ENCODE data around the gene MYO3B.
A peak's percentile ranks its signal among the peaks of the same experiment; 100 is the strongest.

MYO3B gene

DNA sequence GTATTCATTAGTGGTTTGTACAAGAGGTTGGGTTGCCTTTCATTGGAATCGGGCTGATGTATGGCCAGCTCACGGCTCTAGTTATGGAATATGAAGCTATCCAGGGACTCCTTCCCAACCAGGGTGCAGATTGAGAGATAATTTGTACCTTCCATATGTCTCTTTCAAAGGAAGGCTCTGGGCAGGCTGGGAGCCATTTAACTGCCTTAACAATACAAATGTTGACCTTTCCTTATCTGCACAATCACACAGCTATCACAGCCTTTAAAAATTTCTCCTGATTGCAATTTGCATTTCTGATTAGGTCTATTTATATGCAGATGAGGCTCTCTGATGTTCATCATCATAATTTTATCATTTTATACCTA lies 58.7 kb downstream of the MYO3B start:
- ChIA-PET CTCF (interaction anchor here (0.7 to 1.8 kb wide), 3 partner anchors 118 to 576 kb away, joined by 3 to 5 read pairs (median 4); no protein-coding TSS in a partner anchor), POLR2A (no interaction called here)
- TF ChIP-seq LEF1 (IDR thresholded peaks at IDR 0.05; ENCODE audit: borderline replicate concordance) = no peak
- TF ChIP-seq NFRKB (IDR thresholded peaks at IDR 0.05) = no peak
- TF ChIP-seq ELF4 (IDR thresholded peaks at IDR 0.05) = no peak
- no peak for TF ChIP-seq ZNF384 (IDR thresholded peaks at IDR 0.05)
- TF ChIP-seq CTBP1 (IDR thresholded peaks at IDR 0.05; ENCODE audit: borderline replicate concordance) = no peak
- TF ChIP-seq FOXK2 (IDR thresholded peaks at IDR 0.05) = no peak
- TF ChIP-seq TARDBP (IDR thresholded peaks at IDR 0.05) = no peak
- no peak for TF ChIP-seq L3MBTL2 (conservative IDR thresholded peaks at IDR 0.05)
- no peak for TF ChIP-seq SUZ12 (IDR thresholded peaks at IDR 0.05)
- no peak for TF ChIP-seq ARNT (IDR thresholded peaks at IDR 0.05)
- TF ChIP-seq SP1 (IDR thresholded peaks at IDR 0.05) = no peak
- no peak for TF ChIP-seq PKNOX1 (IDR thresholded peaks at IDR 0.05)
- TF ChIP-seq FOXM1 (IDR thresholded peaks at IDR 0.05; ENCODE audit: borderline replicate concordance) = no peak
- TF ChIP-seq HDGF (IDR thresholded peaks at IDR 0.05; ENCODE audit: borderline replicate concordance) = no peak
- TF ChIP-seq FOXA1 (IDR thresholded peaks at IDR 0.05) = no peak
- TF ChIP-seq BHLHE40 (IDR thresholded peaks at IDR 0.05; ENCODE audit: borderline replicate concordance) = no peak
- no peak for DNase-seq (ENCODE audit: extremely low spot score)

DNA sequence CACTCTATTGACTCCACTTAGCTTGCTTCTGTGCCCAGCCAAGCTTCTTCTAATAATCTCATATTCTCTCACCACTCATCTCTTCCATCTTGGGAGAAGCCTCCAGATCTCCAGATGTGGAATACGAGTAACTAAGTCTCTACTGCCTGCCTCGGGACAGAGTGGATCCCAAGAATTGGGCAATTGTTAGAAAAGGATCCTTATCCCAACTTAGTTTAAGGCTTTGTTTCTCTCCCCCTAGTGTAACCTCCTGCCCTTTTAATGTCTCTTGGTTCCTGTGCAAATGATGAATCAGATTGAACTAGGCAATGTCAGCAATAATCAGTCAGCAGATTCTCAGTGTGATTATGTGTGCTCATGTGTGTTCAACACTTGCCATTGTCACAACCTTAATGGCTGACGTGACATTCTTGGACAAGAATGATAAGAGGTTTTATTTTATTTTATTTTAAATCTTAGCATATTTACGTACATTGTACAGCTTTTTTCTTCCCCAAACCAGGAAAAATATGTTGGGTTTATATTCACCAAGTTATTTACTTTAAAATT lies 59.7 kb downstream of the MYO3B start:
- no peak for TF ChIP-seq NFRKB (IDR thresholded peaks at IDR 0.05)
- TF ChIP-seq HDGF (IDR thresholded peaks at IDR 0.05; ENCODE audit: borderline replicate concordance) = no peak
- TF ChIP-seq FOXM1 (IDR thresholded peaks at IDR 0.05; ENCODE audit: borderline replicate concordance) = no peak
- TF ChIP-seq FOXK2 (IDR thresholded peaks at IDR 0.05) = no peak
- no peak for TF ChIP-seq ELF4 (IDR thresholded peaks at IDR 0.05)
- no peak for TF ChIP-seq SUZ12 (IDR thresholded peaks at IDR 0.05)
- no peak for TF ChIP-seq SP1 (IDR thresholded peaks at IDR 0.05)
- no peak for TF ChIP-seq TARDBP (IDR thresholded peaks at IDR 0.05)
- TF ChIP-seq PKNOX1 (IDR thresholded peaks at IDR 0.05) = no peak
- no peak for TF ChIP-seq BHLHE40 (IDR thresholded peaks at IDR 0.05; ENCODE audit: borderline replicate concordance)
- TF ChIP-seq FOXA1 (IDR thresholded peaks at IDR 0.05) = no peak
- TF ChIP-seq L3MBTL2 (conservative IDR thresholded peaks at IDR 0.05) = no peak
- TF ChIP-seq ARNT (IDR thresholded peaks at IDR 0.05) = no peak
- no peak for TF ChIP-seq CTBP1 (IDR thresholded peaks at IDR 0.05; ENCODE audit: borderline replicate concordance)
- ChIA-PET POLR2A (no interaction called here), CTCF (interaction anchor here (1.8 kb wide), 1 partner anchor 575 kb away, joined by 4 read pairs; no protein-coding TSS in a partner anchor)
- no peak for DNase-seq (ENCODE audit: extremely low spot score)

- POLR2A ChIA-PET = no interaction called here
- DNase-seq (ENCODE audit: extremely low spot score) = no peak
- TF ChIP-seq FOXM1 (IDR thresholded peaks at IDR 0.05; ENCODE audit: borderline replicate concordance) (no peak), FOXA1 (IDR thresholded peaks at IDR 0.05) (no peak), PKNOX1 (IDR thresholded peaks at IDR 0.05) (no peak), ARNT (IDR thresholded peaks at IDR 0.05) (no peak), NFRKB (IDR thresholded peaks at IDR 0.05) (no peak)
- CTCF ChIA-PET = interaction anchor here (1.1 kb wide), 1 partner anchor 16 kb away, joined by 3 read pairs; no protein-coding TSS in a partner anchor
These were observed 60.8 kb downstream of the MYO3B start for GRCh38 chr2:170238776-170239175.

GRCh38 chr2:170240629-170241028 lies 62.7 kb downstream of the MYO3B start:
- TF ChIP-seq BHLHE40 (IDR thresholded peaks at IDR 0.05; ENCODE audit: borderline replicate concordance) = no peak
- peak; percentile 75 for TF ChIP-seq PKNOX1 (IDR thresholded peaks at IDR 0.05)
- no peak for TF ChIP-seq SUZ12 (IDR thresholded peaks at IDR 0.05)
- CTCF ChIA-PET = interaction anchor here (1.5 kb wide), 1 partner anchor 83 kb away, joined by 4 read pairs; no protein-coding TSS in a partner anchor
- POLR2A ChIA-PET = no interaction called here
- DNase-seq (ENCODE audit: extremely low spot score) = no peak

- ChIA-PET CTCF (interaction anchor here (0.5 kb wide), 1 partner anchor 195 kb away, joined by 3 read pairs; no protein-coding TSS in a partner anchor), POLR2A (no interaction called here)
- no peak for DNase-seq (ENCODE audit: extremely low spot score)
- TF ChIP-seq ELF4 (IDR thresholded peaks at IDR 0.05) (no peak), LEF1 (IDR thresholded peaks at IDR 0.05; ENCODE audit: borderline replicate concordance) (no peak), TARDBP (IDR thresholded peaks at IDR 0.05) (no peak), BHLHE40 (IDR thresholded peaks at IDR 0.05; ENCODE audit: borderline replicate concordance) (no peak), FOXM1 (IDR thresholded peaks at IDR 0.05; ENCODE audit: borderline replicate concordance) (no peak), FOXA1 (IDR thresholded peaks at IDR 0.05) (no peak), PKNOX1 (IDR thresholded peaks at IDR 0.05) (no peak), ZNF384 (IDR thresholded peaks at IDR 0.05) (no peak), L3MBTL2 (conservative IDR thresholded peaks at IDR 0.05) (no peak), FOXK2 (IDR thresholded peaks at IDR 0.05) (no peak), HDGF (IDR thresholded peaks at IDR 0.05; ENCODE audit: borderline replicate concordance) (no peak), ARNT (IDR thresholded peaks at IDR 0.05) (no peak), SP1 (IDR thresholded peaks at IDR 0.05) (no peak), SUZ12 (IDR thresholded peaks at IDR 0.05) (no peak), CTBP1 (IDR thresholded peaks at IDR 0.05; ENCODE audit: borderline replicate concordance) (no peak), NFRKB (IDR thresholded peaks at IDR 0.05) (no peak)
These were observed 63.8 kb downstream of the MYO3B start for GRCh38 chr2:170241756-170242155.
